Measurements from ENCODE around the gene ANKRD33B. TPM values are rescaled to one million over a fixed set of nuclear protein-coding genes. Genes with fewer than 3 reads are reported as not detected.

ANKRD33B gene
- total and polyA plus RNA-seq, 2 experiments from 2014 or later: 2.9 to 15.4 TPM

- peaks cover 4% of the 10 kb centered on the region for H3K9me3 Mint-ChIP-seq
- Histone ChIP-seq H3K9me2 (ENCODE audit: insufficient read depth) (no peaks in the 10 kb centered on the region), H2AFZ (no peak overlapping the region), H4K20me1 (replicated peaks; ENCODE audit: insufficient read depth) (no peaks in the 10 kb centered on the region), H3K4me2 (no peak overlapping the region), H3K36me3 (ENCODE audit: insufficient read depth) (no peaks in the 10 kb centered on the region), H3F3A (replicated peaks; ENCODE audit: low read depth) (no peaks in the 10 kb centered on the region), H3K4me1 (ENCODE audit: insufficient read depth) (peaks cover 8% of the 10 kb centered on the region; the same call in 1 of the 2 replicates), H3K27ac (ENCODE audit: low read depth) (no peak overlapping the region), H3K27me3 (ENCODE audit: insufficient read depth) (no peaks in the 10 kb centered on the region), H3K4me3 (no peak overlapping the region), H3K79me2 (replicated peaks; ENCODE audit: insufficient read depth) (no peaks in the 10 kb centered on the region)
- peaks cover 12% of the 10 kb centered on the region for H3K27me3 Mint-ChIP-seq (ENCODE audit: insufficient read depth, low read depth, poor library complexity)
- no peak overlapping the region for H3K4me3 Mint-ChIP-seq
- ATAC-seq (no peak), DNase-seq (ENCODE audit: low spot score) (no peak)
- no peak for TF ChIP-seq ZNF114 (CRISPR knock-in tag; IDR thresholded peaks at IDR 0.05)
- no peak for TF ChIP-seq EZH2 (IDR thresholded peaks at IDR 0.05; ENCODE audit: low read depth, unreplicated experiment)
- no peak for TF ChIP-seq CREB1 (CRISPR knock-in tag; IDR thresholded peaks at IDR 0.05; ENCODE audit: low read depth)
- peak overlapping the region; percentile 43 for H3K27ac Mint-ChIP-seq
- peaks cover 19% of the 10 kb centered on the region for H3K4me1 Mint-ChIP-seq
- H3K36me3 Mint-ChIP-seq (ENCODE audit: low read depth): no peaks in the 10 kb centered on the region; the same call in 2 of the 3 replicates
These were observed 62.0 kb downstream of the ANKRD33B start for GRCh38 chr5:10625700-10626472.

GRCh38 chr5:10626473-10627013 lies 62.7 kb downstream of the ANKRD33B start:
- no peak for DNase-seq (ENCODE audit: low spot score)
- H3K9me2 ChIP-seq (ENCODE audit: insufficient read depth): no peaks in the 10 kb centered on the region
- no peak overlapping the region for H2AFZ ChIP-seq

GRCh38 chr5:10627160-10627701 lies 63.4 kb downstream of the ANKRD33B start:
- DNase-seq (ENCODE audit: low spot score) (peak; percentile 47), ATAC-seq (peak; percentile 47)
- H3K27me3 ChIP-seq (ENCODE audit: insufficient read depth): no peaks in the 10 kb centered on the region
- Mint-ChIP-seq H3K4me3 (peak overlapping the region; percentile 74), H3K36me3 (ENCODE audit: low read depth) (no peaks in the 10 kb centered on the region; the same call in 2 of the 3 replicates), H3K9me3 (no peaks in the 10 kb centered on the region; the same call in 1 of the 3 replicates), H3K4me1 (peaks cover 33% of the 10 kb centered on the region), H3K27me3 (ENCODE audit: insufficient read depth, low read depth, poor library complexity) (peaks cover 16% of the 10 kb centered on the region), H3K27ac (peak overlapping the region; percentile 94)
- no peaks in the 10 kb centered on the region for H4K20me1 ChIP-seq (replicated peaks; ENCODE audit: insufficient read depth)
- peak overlapping the region; percentile 1; the same call in 1 of the 2 replicates for H2AFZ ChIP-seq
- peak overlapping the region; percentile 28; the same call in 1 of the 2 replicates for H3K27ac ChIP-seq (ENCODE audit: low read depth)
- TF ChIP-seq ZNF114 (CRISPR knock-in tag; IDR thresholded peaks at IDR 0.05) (no peak), STAT1 (IDR thresholded peaks at IDR 0.05; ENCODE audit: unreplicated experiment) (no peak), POLR2AphosphoS5 (IDR thresholded peaks at IDR 0.05; ENCODE audit: low read depth) (no peak; the same call in 1 of the 2 replicates), REST (IDR thresholded peaks at IDR 0.05; ENCODE audit: unreplicated experiment) (no peak), ETS1 (IDR thresholded peaks at IDR 0.05) (no peak), CTCF (conservative IDR thresholded peaks at IDR 0.05; ENCODE audit: low read depth in 2 of 2) (peak; percentile 19 to 21; a peak in 1 of 4 replicates)
- no peaks in the 10 kb centered on the region for H3K79me2 ChIP-seq (replicated peaks; ENCODE audit: insufficient read depth)
- H3K9me2 ChIP-seq (ENCODE audit: insufficient read depth): no peaks in the 10 kb centered on the region
- no peaks in the 10 kb centered on the region for H3F3A ChIP-seq (replicated peaks; ENCODE audit: low read depth)
- no peaks in the 10 kb centered on the region for H3K36me3 ChIP-seq (ENCODE audit: insufficient read depth)
- H3K4me3 ChIP-seq: peak overlapping the region; percentile 48
- peak overlapping the region; percentile 78 for H3K4me2 ChIP-seq
- H3K4me1 ChIP-seq (ENCODE audit: insufficient read depth): peaks cover 8% of the 10 kb centered on the region; the same call in 1 of the 2 replicates

More at GRCh38 chr5:10626473-10627013, 62.7 kb downstream of the ANKRD33B start:
- H3K4me1 ChIP-seq (ENCODE audit: insufficient read depth): peaks cover 8% of the 10 kb centered on the region; the same call in 1 of the 2 replicates
- H3K27ac ChIP-seq (ENCODE audit: low read depth): peak overlapping the region; percentile 28; the same call in 1 of the 2 replicates
- no peak for TF ChIP-seq ZNF114 (CRISPR knock-in tag; IDR thresholded peaks at IDR 0.05)
- TF ChIP-seq NANOG (IDR thresholded peaks at IDR 0.05; ENCODE audit: borderline replicate concordance): no peak
- no peak for TF ChIP-seq STAT1 (IDR thresholded peaks at IDR 0.05; ENCODE audit: unreplicated experiment)
- no peak for TF ChIP-seq CREB1 (CRISPR knock-in tag; IDR thresholded peaks at IDR 0.05; ENCODE audit: low read depth)
- no peak for TF ChIP-seq POLR2AphosphoS5 (IDR thresholded peaks at IDR 0.05; ENCODE audit: low read depth)
- no peak for TF ChIP-seq EZH2 (IDR thresholded peaks at IDR 0.05; ENCODE audit: low read depth, unreplicated experiment)
- Mint-ChIP-seq H3K27me3 (ENCODE audit: insufficient read depth, low read depth, poor library complexity) (peaks cover 12% of the 10 kb centered on the region), H3K4me1 (peaks cover 26% of the 10 kb centered on the region), H3K9me3 (no peaks in the 10 kb centered on the region; the same call in none of the 3 replicates), H3K27ac (no peak overlapping the region), H3K36me3 (ENCODE audit: low read depth) (no peaks in the 10 kb centered on the region; the same call in 2 of the 3 replicates), H3K4me3 (peak overlapping the region; percentile 74; the same call in 2 of the 3 replicates)
- no peaks in the 10 kb centered on the region for H3F3A ChIP-seq (replicated peaks; ENCODE audit: low read depth)
- peak overlapping the region; percentile 48; the same call in 1 of the 2 replicates for H3K4me3 ChIP-seq
- H3K36me3 ChIP-seq (ENCODE audit: insufficient read depth): no peaks in the 10 kb centered on the region
- no peaks in the 10 kb centered on the region for H3K27me3 ChIP-seq (ENCODE audit: insufficient read depth)
- H3K4me2 ChIP-seq: peak overlapping the region; percentile 78
- no peak for ATAC-seq
- no peaks in the 10 kb centered on the region for H4K20me1 ChIP-seq (replicated peaks; ENCODE audit: insufficient read depth)
- no peaks in the 10 kb centered on the region for H3K79me2 ChIP-seq (replicated peaks; ENCODE audit: insufficient read depth)

Data from GM23338 (cell line).